Activated CD4-positive, alpha-beta T cell treated with anti-CD3 and anti-CD28 coated beads, Interleukin-2, amount 50 U/mL, for 4 hours (primary cell): Measurements from ENCODE around the gene CDH23.

Experiments
- DNase-seq, 2 experiments: peaks; one replicate each; pipeline ENCODE4 v3.0.0-alpha.2; 2020

The CDH23 gene

GRCh38 chr10:71523756-71524155 is 127.0 kb downstream of the CDH23 start:
- no peak for DNase-seq

GRCh38 chr10:71525092-71525491 is 128.4 kb downstream of the CDH23 start:
- DNase-seq = no peak

DNA sequence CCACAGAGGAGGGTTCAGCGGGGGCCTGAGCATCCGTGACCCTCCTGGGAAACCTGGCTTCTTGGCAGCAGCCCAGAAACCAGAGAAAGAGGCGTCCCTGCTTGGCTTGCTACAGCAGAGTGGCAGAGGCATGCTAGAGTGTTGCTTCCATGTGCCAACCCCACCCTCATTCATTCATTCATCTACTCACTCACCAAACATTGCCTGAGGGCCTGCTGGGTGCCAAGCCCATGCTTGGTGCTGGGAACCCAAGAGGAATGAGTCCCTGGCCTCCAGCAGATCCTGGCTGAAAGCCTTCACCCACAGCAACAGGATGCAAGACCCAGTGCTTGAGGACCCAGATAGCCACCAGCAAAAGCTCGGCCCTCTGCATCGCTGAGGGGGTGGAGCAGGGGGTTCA is 129.0 kb downstream of the CDH23 start:
- no peak for DNase-seq

GRCh38 chr10:71526653-71527052 is 129.9 kb downstream of the CDH23 start:
- DNase-seq = no peak

- DNase-seq = no peak
Measured at GRCh38 chr10:71527135-71527534, 130.4 kb downstream of the CDH23 start.

DNA sequence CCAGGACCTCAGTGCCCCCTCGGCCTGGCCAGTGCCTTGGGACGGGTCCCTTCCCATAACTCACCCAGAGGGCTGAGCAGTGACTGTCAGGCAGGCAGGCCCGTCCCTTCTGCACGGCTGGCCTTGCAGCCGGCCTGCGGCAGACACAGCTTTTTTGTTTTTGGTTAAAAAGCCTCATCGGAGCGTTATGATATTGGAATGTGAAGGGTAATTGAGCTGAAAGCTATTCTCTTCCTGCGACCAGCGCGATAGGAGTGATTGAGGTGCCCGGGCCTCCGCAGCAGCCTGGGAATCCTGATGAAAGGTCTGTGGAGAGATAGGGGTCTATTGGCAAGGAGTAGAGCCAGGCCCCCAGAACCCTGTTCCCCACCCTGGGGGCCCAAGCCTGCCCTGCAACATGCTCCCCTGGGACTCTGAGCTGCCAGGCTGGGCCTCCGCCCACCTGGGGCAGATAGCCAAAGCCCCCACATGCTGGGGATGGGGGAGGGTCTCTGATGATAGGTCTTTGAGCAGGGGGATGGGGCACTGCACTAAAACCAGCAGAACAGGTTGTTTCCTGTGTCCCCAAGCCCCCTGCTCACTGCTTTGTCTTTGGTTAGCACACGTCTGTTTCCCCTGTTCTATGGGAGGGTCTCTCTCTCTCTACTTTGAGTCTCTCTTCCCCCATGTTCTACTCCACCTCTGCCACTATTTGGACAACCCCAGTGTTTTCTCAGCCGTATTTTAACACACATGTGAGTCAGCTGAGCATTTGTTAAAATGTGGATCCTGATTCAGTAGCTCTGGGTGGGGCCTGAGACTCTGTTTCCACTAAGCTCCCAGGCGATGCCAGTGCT is 131.9 kb downstream of the CDH23 start:
- DNase-seq = no peak

- DNase-seq = no peak
Measured at GRCh38 chr10:71529207-71529827, 132.6 kb downstream of the CDH23 start.

GRCh38 chr10:71530781-71531180 is 134.1 kb downstream of the CDH23 start:
- DNase-seq = no peak

- DNase-seq = no peak
Measured at GRCh38 chr10:71531485-71532446, 135.0 kb downstream of the CDH23 start.

DNA sequence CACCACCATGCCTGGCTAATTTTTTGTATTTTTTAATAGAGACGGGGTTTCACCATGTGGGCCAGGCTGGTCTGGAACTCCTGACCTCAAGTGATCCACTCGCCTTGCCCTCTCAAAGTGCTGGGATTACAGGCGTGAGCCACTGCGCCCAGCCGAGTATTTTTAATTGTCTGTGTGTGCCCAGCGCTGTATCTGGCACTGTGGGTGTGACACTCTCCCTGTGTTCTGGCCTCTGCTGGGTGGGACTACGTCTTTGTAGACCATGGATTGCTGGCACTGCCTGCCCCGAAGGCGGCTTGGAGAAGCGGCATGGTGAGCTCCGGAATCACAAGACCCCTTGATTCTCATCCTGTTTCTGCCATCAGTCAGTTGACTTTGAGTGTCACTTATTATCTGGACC is 136.2 kb downstream of the CDH23 start:
- no peak for DNase-seq

DNA sequence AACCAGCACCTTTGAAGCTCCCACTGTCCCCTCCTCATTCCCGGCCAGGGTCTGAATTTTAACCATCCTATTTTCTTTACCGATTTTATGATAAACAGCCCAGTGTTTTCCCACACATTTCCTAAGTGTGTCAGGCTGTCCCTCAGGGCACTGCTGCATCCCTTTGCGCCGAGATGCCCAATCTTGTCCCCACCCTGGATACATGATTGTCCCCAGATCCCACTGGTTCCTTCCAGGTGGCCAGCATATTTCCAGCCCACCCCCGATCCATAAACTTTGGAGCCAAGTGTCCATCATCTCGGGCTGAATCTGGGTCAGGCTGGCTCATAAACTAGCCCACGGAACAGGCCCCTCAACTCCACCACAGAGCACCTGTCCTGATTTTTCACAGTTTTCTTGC is 137.2 kb downstream of the CDH23 start:
- no peak for DNase-seq

GRCh38 chr10:71534568-71535194 is 138.0 kb downstream of the CDH23 start:
- no peak for DNase-seq

DNA sequence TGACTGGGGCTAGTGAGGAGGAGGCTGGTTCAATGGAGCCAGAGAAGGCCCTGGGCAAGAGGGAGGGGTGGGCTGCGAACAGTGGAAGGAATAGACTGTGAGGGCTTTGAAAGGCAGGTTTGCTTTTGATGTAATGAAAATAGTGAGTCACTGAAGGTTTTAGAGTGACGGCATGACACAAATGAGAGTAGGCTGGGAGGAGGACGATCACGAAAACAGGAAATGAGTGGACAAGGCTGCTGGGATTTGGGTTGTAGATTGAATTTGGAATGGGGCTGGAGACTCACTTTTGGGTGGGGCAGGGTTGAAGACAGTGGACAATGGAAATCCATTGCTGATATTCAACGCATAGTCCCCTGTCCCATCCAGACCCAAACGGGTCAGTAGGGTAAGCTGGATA is 139.6 kb downstream of the CDH23 start:
- no peak for DNase-seq

DNA sequence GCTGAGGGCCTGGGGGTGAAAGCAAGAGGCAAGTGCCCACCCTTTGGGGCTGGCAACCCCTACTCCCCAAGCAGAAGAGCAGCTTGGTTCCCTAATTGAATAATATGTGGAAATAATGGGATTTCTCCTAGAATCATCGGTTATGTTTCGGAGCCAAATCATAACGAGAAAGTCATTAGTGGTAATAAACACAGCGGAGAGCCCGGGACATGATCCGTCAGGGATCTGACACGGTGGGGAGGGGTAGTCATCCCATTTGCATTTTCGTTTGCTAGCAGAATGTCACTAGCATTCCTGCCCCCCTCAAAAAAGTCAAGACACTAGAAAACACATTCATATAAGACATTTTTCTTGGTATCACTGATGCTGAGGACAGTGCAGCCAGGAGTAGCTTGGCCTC is 140.4 kb downstream of the CDH23 start:
- DNase-seq = no peak

GRCh38 chr10:71537681-71538080 is 141.0 kb downstream of the CDH23 start:
- DNase-seq = no peak

DNA sequence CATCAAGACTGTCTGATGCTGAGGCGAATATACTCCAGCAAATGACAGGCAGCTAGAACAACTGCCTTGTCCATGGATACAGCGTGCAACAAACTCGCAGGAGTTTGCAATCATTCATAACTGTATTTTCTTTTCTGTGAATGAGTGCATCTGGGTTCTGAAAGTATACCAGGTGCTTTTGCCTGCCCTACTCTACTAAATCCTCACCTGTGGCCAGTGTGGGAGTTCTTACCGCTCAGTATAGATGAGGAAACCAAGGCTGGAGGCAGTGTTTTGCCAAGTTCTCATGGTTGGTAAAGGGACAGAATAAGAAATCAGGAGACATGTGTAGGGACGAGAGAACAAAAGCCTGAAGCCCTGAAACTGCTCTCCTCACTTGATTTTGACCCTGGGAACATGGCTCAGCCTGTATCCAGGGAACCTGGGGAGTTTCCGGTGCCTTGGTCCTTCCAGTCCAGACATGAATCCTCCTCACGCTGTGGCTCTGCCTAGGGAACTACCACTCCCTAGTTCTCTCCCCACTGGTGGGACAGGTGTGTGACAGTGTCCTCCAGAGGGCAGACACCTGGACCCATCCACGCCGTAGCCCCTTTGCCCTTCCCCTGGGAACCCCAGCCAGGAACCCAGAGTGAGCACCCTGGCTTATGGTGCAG is 142.0 kb downstream of the CDH23 start:
- no peak for DNase-seq

GRCh38 chr10:71539442-71540118 is 142.9 kb downstream of the CDH23 start:
- DNase-seq = no peak

DNA sequence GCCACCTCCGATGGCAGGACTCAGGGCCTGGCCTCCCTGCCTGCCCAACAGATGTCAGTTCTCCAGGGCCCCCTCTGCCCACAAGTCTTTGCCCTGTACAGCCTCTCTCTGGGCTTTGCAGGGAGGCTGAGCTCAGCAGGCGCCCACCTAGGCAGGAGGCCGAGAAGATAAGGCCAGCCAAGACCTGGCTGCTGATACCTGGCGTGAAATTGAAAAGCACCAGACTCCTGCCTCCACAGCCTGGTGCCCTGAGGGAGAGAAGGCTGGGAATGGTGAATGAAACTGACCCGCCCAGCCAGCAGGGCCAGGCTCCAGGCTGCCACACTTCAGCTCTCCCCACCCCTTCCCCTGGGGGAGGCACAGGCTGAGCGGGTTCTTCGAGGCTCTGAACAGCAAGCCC is 145.8 kb downstream of the CDH23 start:
- no peak for DNase-seq

DNA sequence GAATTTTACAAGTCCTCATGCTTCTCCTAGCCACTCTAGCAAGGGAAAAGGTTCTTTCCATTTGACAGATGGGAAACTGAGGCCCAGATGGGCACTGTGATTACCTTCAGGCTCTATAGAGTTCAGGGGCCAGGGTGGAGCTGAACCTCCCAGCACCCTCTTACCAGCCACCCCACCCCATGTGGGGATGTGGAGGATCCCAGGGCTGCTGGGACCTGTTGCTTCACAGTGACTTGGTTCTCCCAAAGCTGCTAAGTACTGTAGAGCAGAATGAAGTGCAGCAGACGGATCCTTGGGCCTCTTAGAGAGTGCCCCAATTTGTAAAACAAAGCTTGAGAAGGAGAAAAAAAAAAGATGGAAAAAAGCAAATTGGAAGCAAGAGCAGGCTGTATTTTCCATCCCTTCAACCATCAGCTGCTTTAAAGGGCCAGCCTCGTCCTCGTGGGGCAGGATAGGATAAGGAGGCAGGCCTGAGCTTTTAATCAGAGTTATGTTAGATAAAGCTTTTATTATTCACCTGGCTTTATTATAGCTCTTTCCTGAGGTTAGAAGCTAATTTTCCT is 147.0 kb downstream of the CDH23 start:
- DNase-seq = no peak

DNA sequence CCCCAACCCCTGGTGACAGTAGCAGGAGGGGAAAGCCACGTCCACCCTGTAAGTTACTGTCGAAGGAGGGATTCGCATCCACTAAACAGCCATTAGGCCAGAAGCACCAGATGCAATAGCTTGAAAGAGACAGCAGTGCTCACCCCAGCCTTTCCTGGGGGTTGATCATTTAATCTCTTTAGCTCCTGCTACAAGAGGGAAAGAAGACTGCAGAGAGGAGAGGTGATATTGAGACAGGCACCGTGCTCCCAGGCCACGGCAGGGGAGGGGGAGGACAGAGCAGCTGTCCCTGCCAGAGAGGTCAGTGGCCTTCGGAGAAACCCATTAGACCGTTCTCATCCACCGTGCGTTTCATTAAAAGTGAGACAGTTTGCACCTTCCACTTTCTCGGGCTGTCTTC is 148.3 kb downstream of the CDH23 start:
- DNase-seq = no peak

DNA sequence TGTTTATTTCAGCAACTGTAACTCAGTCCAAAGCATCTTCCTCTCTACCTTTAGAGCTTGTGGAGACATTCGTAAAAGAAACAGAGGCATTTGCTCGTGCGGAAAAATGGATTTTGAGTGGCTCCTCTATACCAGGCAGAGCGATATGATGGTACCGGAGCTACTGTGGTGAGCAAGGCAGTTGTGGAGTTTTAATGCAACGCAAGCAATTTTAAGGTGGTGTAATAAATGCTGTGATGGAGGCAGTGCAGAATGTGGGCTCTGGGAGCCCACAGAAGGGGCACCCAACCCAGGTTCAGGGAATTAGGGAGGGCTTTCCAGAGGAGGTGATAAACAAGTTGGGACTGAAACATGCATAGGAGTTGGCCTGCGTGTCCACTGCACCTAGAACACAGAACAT is 149.5 kb downstream of the CDH23 start:
- DNase-seq = no peak

DNA sequence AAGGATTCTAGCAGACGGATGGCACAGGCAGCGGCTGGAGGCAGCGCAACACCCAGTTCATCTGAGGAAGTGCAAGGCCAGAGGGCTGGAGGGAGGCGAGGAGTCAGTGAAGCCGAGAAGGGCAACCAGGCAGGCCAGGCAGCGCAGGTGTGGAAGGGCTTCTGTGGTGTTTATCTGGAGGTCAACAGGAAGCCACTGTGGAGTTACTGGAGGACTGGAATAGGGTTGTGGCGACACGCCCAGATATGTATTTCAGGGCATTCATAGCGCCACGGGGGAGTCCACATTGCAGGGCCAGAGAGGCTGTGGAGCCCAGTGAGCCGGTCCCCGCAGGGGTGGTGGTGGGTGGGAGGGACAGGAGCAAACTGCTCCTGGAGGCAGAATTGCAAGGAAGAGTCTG is 150.6 kb downstream of the CDH23 start:
- no peak for DNase-seq
